ENCODE measurements around the gene NAV3.

Gene NAV3

DNA sequence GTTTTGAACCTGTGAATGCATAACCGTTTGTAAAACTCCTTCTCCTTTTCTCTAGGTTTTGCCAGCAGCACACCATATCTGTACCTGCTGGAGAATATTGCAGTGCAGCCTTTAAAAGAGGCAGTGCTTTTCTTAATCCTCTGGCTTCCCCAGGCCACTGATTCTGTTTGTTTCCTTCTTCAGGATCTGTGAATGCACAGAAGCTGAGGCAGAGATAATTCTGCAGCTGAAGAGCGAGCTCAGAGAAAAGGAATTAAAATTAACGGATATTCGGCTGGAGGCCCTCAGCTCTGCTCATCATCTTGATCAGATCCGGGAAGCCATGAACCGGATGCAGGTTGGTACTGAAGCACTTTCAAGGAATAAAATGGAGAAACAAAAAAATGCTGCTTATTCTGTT, 348.7 kb downstream of the NAV3 start:
- Mint-ChIP-seq H3K4me3 (no peak overlapping the region), H3K4me1 (peaks cover 24% of the 10 kb centered on the region), H3K36me3 (ENCODE audit: low read depth) (no peaks in the 10 kb centered on the region), H3K9me3 (no peaks in the 10 kb centered on the region), H3K27me3 (ENCODE audit: low read depth, poor library complexity) (no peaks in the 10 kb centered on the region), H3K27ac (peak overlapping the region; percentile 68)
- no peak for DNase-seq
- no peak for TF ChIP-seq CTCF (IDR thresholded peaks at IDR 0.05)

DNA sequence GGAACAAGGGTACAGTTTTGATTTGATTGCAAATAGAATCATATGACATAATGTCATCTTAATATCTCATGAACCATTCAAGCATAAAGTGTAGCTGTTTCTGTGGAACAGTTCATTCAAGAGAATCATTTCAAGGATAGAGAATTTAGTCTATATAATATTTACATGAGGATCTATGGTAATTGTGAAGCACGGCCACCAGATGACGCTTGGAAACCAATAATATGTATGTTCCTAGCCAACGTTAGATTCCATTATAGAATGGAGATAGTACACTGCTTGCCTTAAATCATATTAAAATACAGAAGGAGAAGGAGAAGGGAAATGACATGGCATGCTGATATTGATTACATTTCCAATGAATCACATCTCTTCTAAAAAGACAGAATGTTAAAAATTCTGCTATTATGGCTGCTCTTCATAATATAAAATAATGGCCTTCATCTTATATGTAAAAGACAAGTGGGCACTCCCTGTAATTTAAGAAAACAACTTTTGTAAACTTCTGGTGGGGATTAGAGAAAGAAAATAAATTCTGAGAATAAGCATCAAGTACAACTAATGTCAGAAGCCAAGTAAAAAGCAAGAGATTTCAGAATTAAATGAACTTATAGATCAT, 351.0 kb downstream of the NAV3 start:
- Mint-ChIP-seq H3K36me3 (ENCODE audit: low read depth) (no peaks in the 10 kb centered on the region), H3K4me1 (peaks cover 24% of the 10 kb centered on the region), H3K27me3 (ENCODE audit: low read depth, poor library complexity) (no peaks in the 10 kb centered on the region), H3K27ac (no peak overlapping the region), H3K9me3 (no peaks in the 10 kb centered on the region), H3K4me3 (no peak overlapping the region)
- TF ChIP-seq CTCF (IDR thresholded peaks at IDR 0.05) = peak; percentile 77
- peak; percentile 39 for DNase-seq

DNA sequence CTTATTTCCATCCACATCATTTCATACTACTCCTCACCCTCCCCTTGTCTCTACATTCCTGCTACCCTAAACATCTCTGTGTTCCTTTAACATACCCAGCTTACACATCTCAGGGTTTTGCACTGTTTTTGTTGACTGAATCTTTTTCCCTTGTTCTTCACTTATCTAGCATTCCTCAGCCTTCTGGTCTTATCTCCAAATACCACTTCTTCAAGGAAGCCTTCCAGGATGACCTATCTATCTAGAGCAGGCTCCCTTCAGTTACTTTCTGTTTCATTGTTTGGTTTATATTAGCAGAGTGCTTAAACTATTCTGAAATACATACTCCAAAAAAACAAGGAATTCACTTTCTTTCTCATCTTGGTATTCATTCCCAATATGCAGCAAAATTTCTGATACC, 353.1 kb downstream of the NAV3 start:
- no peak for DNase-seq
- Mint-ChIP-seq H3K27ac (peak overlapping the region; percentile 3), H3K9me3 (no peaks in the 10 kb centered on the region), H3K36me3 (ENCODE audit: low read depth) (no peaks in the 10 kb centered on the region), H3K27me3 (ENCODE audit: low read depth, poor library complexity) (no peaks in the 10 kb centered on the region), H3K4me3 (no peak overlapping the region), H3K4me1 (peaks cover 24% of the 10 kb centered on the region)
- no peak for TF ChIP-seq CTCF (IDR thresholded peaks at IDR 0.05)

DNA sequence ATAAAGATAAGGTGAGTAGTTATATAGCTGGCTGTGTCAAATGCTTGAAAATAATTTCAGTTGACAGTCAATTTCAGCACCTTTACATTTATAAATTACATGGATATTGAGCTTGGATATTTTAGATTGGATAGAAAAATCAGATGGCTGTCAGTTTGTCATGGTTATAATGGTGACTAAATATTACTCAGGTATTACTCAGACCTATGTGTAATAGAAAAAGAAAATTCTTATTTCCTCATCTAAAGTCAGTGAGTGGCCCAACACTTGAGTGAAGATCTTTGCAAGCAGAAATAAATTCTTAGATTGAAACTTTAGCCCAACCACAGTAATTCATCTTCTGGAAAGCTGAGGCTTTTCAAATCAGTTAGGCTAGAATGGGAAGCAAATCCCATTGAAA, 354.4 kb downstream of the NAV3 start:
- Mint-ChIP-seq H3K27me3 (ENCODE audit: low read depth, poor library complexity) (no peaks in the 10 kb centered on the region), H3K4me3 (no peak overlapping the region), H3K36me3 (ENCODE audit: low read depth) (no peaks in the 10 kb centered on the region), H3K27ac (no peak overlapping the region), H3K4me1 (peaks cover 16% of the 10 kb centered on the region), H3K9me3 (no peaks in the 10 kb centered on the region)
- DNase-seq = no peak
- TF ChIP-seq CTCF (IDR thresholded peaks at IDR 0.05) = no peak

DNA sequence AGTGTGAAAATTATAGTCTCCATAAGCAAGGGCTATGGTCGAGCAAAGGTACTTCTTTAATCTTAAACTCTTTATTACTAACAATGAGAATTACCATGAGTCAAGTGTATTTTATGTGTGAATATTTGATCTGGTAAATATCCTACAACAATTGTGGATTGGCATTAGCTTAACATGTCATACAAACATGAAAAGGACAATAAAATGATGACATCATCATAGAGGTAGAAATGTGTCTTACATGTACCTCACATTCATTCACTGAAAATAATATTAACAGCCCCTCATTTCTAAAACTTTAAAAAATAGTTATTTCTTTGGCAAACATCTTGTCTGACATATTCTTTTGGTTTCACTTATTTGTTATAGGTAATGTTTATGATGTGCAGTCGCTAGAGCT, 355.0 kb downstream of the NAV3 start:
- no peak for DNase-seq
- H3K36me3 Mint-ChIP-seq (ENCODE audit: low read depth) = no peaks in the 10 kb centered on the region
- no peaks in the 10 kb centered on the region for H3K27me3 Mint-ChIP-seq (ENCODE audit: low read depth, poor library complexity)
- H3K9me3 Mint-ChIP-seq = no peaks in the 10 kb centered on the region
- H3K4me3 Mint-ChIP-seq = no peak overlapping the region
- no peak overlapping the region for H3K27ac Mint-ChIP-seq
- H3K4me1 Mint-ChIP-seq = peaks cover 11% of the 10 kb centered on the region
- no peak for TF ChIP-seq CTCF (IDR thresholded peaks at IDR 0.05)

GRCh38 chr12:78186670-78187069, 356.0 kb downstream of the NAV3 start:
- no peak for DNase-seq
- H3K27me3 Mint-ChIP-seq (ENCODE audit: low read depth, poor library complexity) = no peaks in the 10 kb centered on the region
- no peaks in the 10 kb centered on the region for H3K36me3 Mint-ChIP-seq (ENCODE audit: low read depth)
- no peak overlapping the region for H3K27ac Mint-ChIP-seq
- peaks cover 6% of the 10 kb centered on the region for H3K4me1 Mint-ChIP-seq
- no peak for TF ChIP-seq CTCF (IDR thresholded peaks at IDR 0.05)
- no peak overlapping the region for H3K4me3 Mint-ChIP-seq
- H3K9me3 Mint-ChIP-seq = no peaks in the 10 kb centered on the region

Data from nephron progenitor cell (in vitro differentiated cells).